IMR-90 (cell line): ENCODE results near the gene TTLL8. TPM values are rescaled to one million over a fixed set of nuclear protein-coding genes. Genes with fewer than 3 reads are reported as not detected.

Experiments used
- ATAC-seq: fragments of 200-7000 bp; cut with Tn5 transposase; 2 replicates; pipeline ENCODE4 v1.9.1; 2020; ENCODE audit warnings: low read depth, mild to moderate bottlenecking, moderate library complexity
- BruUV-seq: library from RNA; stranded (reverse); fragments of 400-500 nt; replicated peaks from 2 replicates; lab custom pipeline; 2021; lab: Mats Ljungman, UMichigan
- CTCF ChIA-PET: fragments of 300-600 bp; formaldehyde crosslinking; extraction: SDS; loops from one replicate; lab custom pipeline; 2021; ENCODE audit warnings: antibody characterized with exemption; lab: Yijun Ruan, JAX
- POLR2A ChIA-PET: fragments of 300-600 bp; sonication (Branson Sonifier 250); formaldehyde crosslinking; loops from one replicate; lab custom pipeline; 2022; ENCODE audit warnings: antibody characterized with exemption; ENCODE audit not compliant: unreplicated experiment; lab: Charles Lee
- DNase-seq: peaks from one replicate; pipeline ENCODE4 v3.0.0; 2013
- H2AFZ ChIP-seq: replicated peaks from 2 replicates; pipeline ENCODE3; 2013; ENCODE audit warnings: low read length, mild to moderate bottlenecking; ENCODE audit not compliant: poor library complexity
- H2AK5ac ChIP-seq: 2 replicates; pipeline ENCODE4 v1.6.1; 2013; ENCODE audit warnings: low read depth, low read length, inconsistent platforms
- H2AK9ac ChIP-seq: replicated peaks from 2 replicates; pipeline ENCODE3; 2013; ENCODE audit warnings: mild to moderate bottlenecking, low read depth, low read length, moderate library complexity; ENCODE audit not compliant: poor library complexity
- H2BK120ac ChIP-seq: 2 replicates; pipeline ENCODE4 v1.6.1; 2013; ENCODE audit warnings: low read depth, low read length, inconsistent platforms
- H2BK15ac ChIP-seq: 3 replicates; pipeline ENCODE4 v1.6.1; 2013; ENCODE audit warnings: low read depth, low read length, inconsistent platforms
- H2BK20ac ChIP-seq: 2 replicates; pipeline ENCODE4 v1.6.1; 2013; ENCODE audit warnings: low read depth, mild to moderate bottlenecking, inconsistent platforms, low read length, moderate library complexity
- H2BK5ac ChIP-seq: 2 replicates; pipeline ENCODE4 v1.6.1; 2013; ENCODE audit warnings: mild to moderate bottlenecking, low read depth, low read length, inconsistent platforms; ENCODE audit not compliant: poor library complexity, severe bottlenecking
- H3K14ac ChIP-seq: replicated peaks from 2 replicates; pipeline ENCODE4 v1.6.1; 2013; ENCODE audit warnings: low read depth, low read length, inconsistent platforms
- H3K18ac ChIP-seq: 2 replicates; pipeline ENCODE4 v1.6.1; 2013; ENCODE audit warnings: low read depth, low read length, control low read depth
- H3K23ac ChIP-seq: 2 replicates; pipeline ENCODE4 v1.6.1; 2013; ENCODE audit warnings: low read depth, low read length, inconsistent platforms
- H3K27ac ChIP-seq: 2 replicates; pipeline ENCODE4 v1.5.1; 2013; ENCODE audit warnings: mild to moderate bottlenecking, control low read depth, low read length; ENCODE audit not compliant: insufficient read depth
- H3K27me3 ChIP-seq: 2 replicates; pipeline ENCODE4 v1.6.1; 2013; ENCODE audit warnings: low read length; ENCODE audit not compliant: control insufficient read depth, insufficient read depth
- H3K36me3 ChIP-seq: 2 replicates; pipeline ENCODE4 v1.6.1; 2013; ENCODE audit warnings: low read length, mixed read lengths; ENCODE audit not compliant: control insufficient read depth, insufficient read depth
- H3K4ac ChIP-seq: 2 replicates; pipeline ENCODE4 v1.6.1; 2013; ENCODE audit warnings: low read depth, low read length, inconsistent platforms
- H3K4me1 ChIP-seq: 2 replicates; pipeline ENCODE4 v1.6.1; 2013; ENCODE audit warnings: low read length, mixed read lengths; ENCODE audit not compliant: control insufficient read depth, insufficient read depth
- H3K4me2 ChIP-seq: 2 replicates; pipeline ENCODE4 v1.6.1; 2013; ENCODE audit warnings: low read depth, mild to moderate bottlenecking, control low read depth, low read length, moderate library complexity
- H3K4me3 ChIP-seq: 2 replicates; pipeline ENCODE4 v1.5.1; 2013; ENCODE audit warnings: low read depth, mild to moderate bottlenecking, control low read depth, low read length, moderate library complexity; ENCODE audit not compliant: insufficient read depth
- H3K56ac ChIP-seq: 2 replicates; pipeline ENCODE4 v1.6.1; 2013; ENCODE audit warnings: low read length, inconsistent platforms; ENCODE audit not compliant: insufficient read depth; ENCODE audit errors: extremely low read depth
- H3K79me1 ChIP-seq, 2 experiments: 2 replicates each; pipeline ENCODE4 v1.6.1; 2013; ENCODE audit warnings: low read length in 2 of 2, inconsistent platforms in 1 of 2, low read depth in 1 of 2
- H3K9ac ChIP-seq: 2 replicates; pipeline ENCODE4 v1.6.1; 2013; ENCODE audit warnings: low read depth, low read length, control low read depth
- H3K9me1 ChIP-seq: 2 replicates; pipeline ENCODE4 v1.6.1; 2013; ENCODE audit warnings: low read length, inconsistent platforms; ENCODE audit not compliant: insufficient read depth
- H3K9me3 ChIP-seq: 2 replicates; pipeline ENCODE4 v1.6.1; 2013; ENCODE audit warnings: low read length; ENCODE audit not compliant: control insufficient read depth, insufficient read depth
- H4K20me1 ChIP-seq: 2 replicates; pipeline ENCODE4 v1.6.1; 2013; ENCODE audit warnings: low read length, inconsistent platforms; ENCODE audit not compliant: insufficient read depth
- H4K5ac ChIP-seq: 2 replicates; pipeline ENCODE4 v1.6.1; 2013; ENCODE audit warnings: mild to moderate bottlenecking, low read depth, low read length, control low read depth
- H4K8ac ChIP-seq, 2 experiments: 2 replicates each; pipeline ENCODE4 v1.6.1; 2013; ENCODE audit warnings: low read depth in 2 of 2, low read length in 2 of 2, control low read depth in 1 of 2, inconsistent platforms in 1 of 2
- H4K91ac ChIP-seq: 2 replicates; pipeline ENCODE4 v1.6.1; 2013; ENCODE audit warnings: low read depth, low read length, inconsistent platforms; ENCODE audit not compliant: insufficient read depth
- MAZ ChIP-seq: IDR thresholded peaks from 2 replicates; pipeline ENCODE4 v1.6.1; 2012; ENCODE audit warnings: low read depth, mild to moderate bottlenecking, low read length, improper control_type of control experiment, moderate library complexity, borderline replicate concordance
- RAD21 ChIP-seq: IDR thresholded peaks from 2 replicates; pipeline ENCODE4 v1.6.1; 2012; ENCODE audit warnings: low read length, improper control_type of control experiment
- RCOR1 ChIP-seq: IDR thresholded peaks from 2 replicates; pipeline ENCODE4 v1.6.1; 2012; ENCODE audit warnings: mild to moderate bottlenecking, low read length, improper control_type of control experiment; ENCODE audit not compliant: insufficient replicate concordance
- SMC3 ChIP-seq: fragments of 150-350 bp; IDR thresholded peaks from 2 replicates; pipeline ENCODE4 v1.6.1; 2016; ENCODE audit warnings: low read depth, mild to moderate bottlenecking, antibody characterized with exemption, low read length, moderate library complexity
- WGBS, 2 experiments: methylation state at CpG; one replicate each; pipeline versions ENCODE4 v1.1.5 to v1.1.7; 2013; ENCODE audit warnings: missing lambda C conversion rate in 2 of 2; ENCODE audit not compliant: insufficient read length in 1 of 2; ENCODE audit errors: extremely low coverage in 2 of 2; 5-methylcytosine and 5-hydroxymethylcytosine counted together
- dilution Hi-C: fragments of 300-500 bp; cut with HindIII; formaldehyde crosslinking; loops from one replicate; pipeline ENCODE4 v1.14.3; 2018; ENCODE audit warnings: low sequenced_read_pairs; ENCODE audit not compliant: unreplicated experiment
- in situ Hi-C: fragments of 300-500 bp; cut with MboI; formaldehyde crosslinking; loops from 3 replicates; pipeline ENCODE4 v1.14.3; 2019; ENCODE audit warnings: low sequenced_read_pairs, inconsistent platforms, mixed read lengths
- intact Hi-C: fragments of 100-400 bp; cut with micrococcal nuclease; formaldehyde crosslinking; loops from 2 replicates; pipeline ENCODE4 v1.10.0; 2022
- polyA plus RNA-seq, 3 experiments: library from polyadenylated mRNA; depleted of rRNA; stranded (reverse); fragments of >200 nt; gene quantifications; 2 replicates each; pipeline ENCODE4 v1.2.3, GENCODE V29; 2012; ENCODE audit warnings: low replicate concordance in 1 of 3
- total RNA-seq: library from RNA; depleted of rRNA; stranded (reverse); fragments of >200 nt; gene quantifications from 2 replicates; pipeline ENCODE4 v1.2.3, GENCODE V29; 2012
- TF ChIP-seq, protein P1 (sequence below): conservative IDR thresholded peaks from 2 replicates; pipeline ENCODE4 v1.5.1; 2012; ENCODE audit warnings: mild to moderate bottlenecking, low read depth, low read length, improper control_type of control experiment

The TTLL8 gene
- total and polyA plus RNA-seq, 2 of the 4 experiments (the other 2 are of a cell fraction) = not detected

DNA sequence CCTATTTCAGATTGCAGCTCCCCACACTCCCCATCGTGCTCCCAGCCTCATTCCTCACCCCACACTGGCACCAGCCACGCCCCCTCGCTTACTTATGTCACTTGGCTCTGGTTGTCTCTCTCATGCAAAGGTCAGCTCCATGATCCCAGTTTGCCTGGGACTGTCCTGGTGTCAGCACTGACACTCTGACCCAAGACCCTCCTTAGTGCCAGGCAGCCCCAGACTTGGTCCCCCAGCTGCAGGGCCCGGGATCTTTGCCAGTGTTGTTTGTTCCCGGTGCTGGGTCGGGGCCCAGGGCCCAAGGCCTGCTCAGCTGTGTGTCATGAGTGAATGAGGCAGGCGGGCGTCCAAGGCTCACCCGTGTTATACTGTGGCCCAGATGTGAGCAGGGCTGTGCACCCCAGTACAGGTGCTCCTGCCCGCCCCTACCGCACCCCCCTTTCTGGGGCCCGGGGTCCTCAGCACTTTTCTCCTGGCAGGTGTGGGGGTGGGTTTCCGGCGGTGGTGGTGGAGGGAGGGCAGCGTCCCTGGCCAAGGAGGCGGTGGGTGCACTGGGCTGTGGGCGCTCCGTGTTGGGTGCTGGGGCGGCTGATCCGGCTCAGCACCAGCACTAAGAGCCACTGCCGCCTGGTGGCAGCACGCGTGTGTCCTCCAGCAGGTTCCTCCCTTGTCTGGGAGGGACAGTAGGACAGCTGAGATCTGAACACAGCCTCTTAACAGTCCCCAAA lies 65.0 kb downstream of the TTLL8 start:
- Histone ChIP-seq H3K9me3 (peaks cover 14% of the 10 kb centered on the region), H2BK120ac (no peak overlapping the region), H3K4me1 (no peaks in the 10 kb centered on the region), H3K56ac (no peak overlapping the region), H2AK5ac (no peak overlapping the region), H2BK15ac (no peak overlapping the region), H3K4me3 (no peak overlapping the region), H2BK20ac (no peak overlapping the region), H4K20me1 (no peaks in the 10 kb centered on the region), H3K18ac (no peak overlapping the region), H3K27ac (no peak overlapping the region), H3K4me2 (no peak overlapping the region), H4K5ac (no peak overlapping the region), H3K4ac (no peak overlapping the region), H2BK5ac (no peak overlapping the region), H3K9me1 (no peaks in the 10 kb centered on the region), H3K14ac (no peak overlapping the region), H4K91ac (no peak overlapping the region), H4K8ac (no peak overlapping the region), H3K9ac (no peak overlapping the region), H2AFZ (peak overlapping the region; percentile 79), H2AK9ac (no peak overlapping the region), H3K79me1 (no peaks in the 10 kb centered on the region), H3K36me3 (no peaks in the 10 kb centered on the region), H3K27me3 (no peaks in the 10 kb centered on the region), H3K23ac (no peak overlapping the region)
- 42% methylated on average over 6 of the region's 23 CpGs; no CpG with 5 or more reads in 1 of the 2 experiments for WGBS, 2 experiments
- ChIA-PET CTCF (interaction anchor here (1.1 to 1.3 kb wide), 2 partner anchors 12 to 62 kb away, joined by 3 to 4 read pairs; no protein-coding TSS in a partner anchor), POLR2A (no interaction called here)
- ATAC-seq (peak; percentile 97), DNase-seq (peak; percentile 43)
- dilution Hi-C loops (no loop called here), intact Hi-C loops (no loop called here), in situ Hi-C loops (no loop called here)
- no TSS peak for BruUV-seq
- TF ChIP-seq SMC3 = peak; percentile 64
- TF ChIP-seq RAD21 = peak; percentile 69
- TF ChIP-seq, protein P1, sequence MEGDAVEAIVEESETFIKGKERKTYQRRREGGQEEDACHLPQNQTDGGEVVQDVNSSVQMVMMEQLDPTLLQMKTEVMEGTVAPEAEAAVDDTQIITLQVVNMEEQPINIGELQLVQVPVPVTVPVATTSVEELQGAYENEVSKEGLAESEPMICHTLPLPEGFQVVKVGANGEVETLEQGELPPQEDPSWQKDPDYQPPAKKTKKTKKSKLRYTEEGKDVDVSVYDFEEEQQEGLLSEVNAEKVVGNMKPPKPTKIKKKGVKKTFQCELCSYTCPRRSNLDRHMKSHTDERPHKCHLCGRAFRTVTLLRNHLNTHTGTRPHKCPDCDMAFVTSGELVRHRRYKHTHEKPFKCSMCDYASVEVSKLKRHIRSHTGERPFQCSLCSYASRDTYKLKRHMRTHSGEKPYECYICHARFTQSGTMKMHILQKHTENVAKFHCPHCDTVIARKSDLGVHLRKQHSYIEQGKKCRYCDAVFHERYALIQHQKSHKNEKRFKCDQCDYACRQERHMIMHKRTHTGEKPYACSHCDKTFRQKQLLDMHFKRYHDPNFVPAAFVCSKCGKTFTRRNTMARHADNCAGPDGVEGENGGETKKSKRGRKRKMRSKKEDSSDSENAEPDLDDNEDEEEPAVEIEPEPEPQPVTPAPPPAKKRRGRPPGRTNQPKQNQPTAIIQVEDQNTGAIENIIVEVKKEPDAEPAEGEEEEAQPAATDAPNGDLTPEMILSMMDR = peak; percentile 69
- peak; percentile 57; the same call in 1 of the 2 replicates for TF ChIP-seq MAZ
- TF ChIP-seq RCOR1 = no peak
